ENCODE results near the gene RUNDC3A.
"Not testable (repeated sequence)": the region's sequence is repeated elsewhere in the genome, so short reads cannot be mapped to it uniquely, and the experiment has no call there.

RUNDC3A gene

DNA sequence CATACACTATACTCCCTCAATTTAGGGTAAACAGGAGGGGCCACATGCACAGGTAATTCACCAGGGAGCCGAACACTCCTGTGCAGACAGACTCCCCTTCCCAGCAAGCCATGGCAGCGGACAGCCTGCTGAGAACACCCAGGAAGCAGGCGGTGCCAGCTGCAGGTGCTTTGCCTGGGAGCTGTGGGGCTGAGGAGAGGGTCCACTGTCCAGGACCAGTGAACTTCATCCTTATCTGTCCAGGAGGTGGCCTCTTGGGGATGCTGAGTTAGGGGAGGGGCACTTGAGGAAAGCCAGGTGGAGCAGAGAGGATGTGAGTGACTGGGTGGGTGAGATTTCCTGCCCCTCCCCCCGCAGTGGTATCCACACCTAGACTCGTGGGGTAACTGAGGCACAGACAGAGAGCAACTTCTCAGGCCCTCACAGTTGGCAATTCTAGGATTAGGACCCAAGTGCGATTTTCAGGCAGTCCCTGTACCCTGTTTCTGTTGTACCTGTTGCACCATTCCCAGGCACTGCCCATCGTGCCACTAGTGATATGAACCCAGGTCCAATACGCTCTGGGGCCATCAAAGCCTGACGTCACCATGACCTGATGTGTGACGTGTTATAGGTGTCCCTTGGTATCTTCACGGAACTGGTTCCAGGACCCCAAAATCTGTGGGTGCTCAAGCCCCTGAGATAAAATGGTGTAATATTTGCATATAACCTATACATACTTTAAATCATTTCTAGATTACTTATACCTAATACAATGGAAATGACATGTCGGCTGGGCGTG, 37.9 kb downstream of the RUNDC3A start:
- no peak for DNase-seq

DNA sequence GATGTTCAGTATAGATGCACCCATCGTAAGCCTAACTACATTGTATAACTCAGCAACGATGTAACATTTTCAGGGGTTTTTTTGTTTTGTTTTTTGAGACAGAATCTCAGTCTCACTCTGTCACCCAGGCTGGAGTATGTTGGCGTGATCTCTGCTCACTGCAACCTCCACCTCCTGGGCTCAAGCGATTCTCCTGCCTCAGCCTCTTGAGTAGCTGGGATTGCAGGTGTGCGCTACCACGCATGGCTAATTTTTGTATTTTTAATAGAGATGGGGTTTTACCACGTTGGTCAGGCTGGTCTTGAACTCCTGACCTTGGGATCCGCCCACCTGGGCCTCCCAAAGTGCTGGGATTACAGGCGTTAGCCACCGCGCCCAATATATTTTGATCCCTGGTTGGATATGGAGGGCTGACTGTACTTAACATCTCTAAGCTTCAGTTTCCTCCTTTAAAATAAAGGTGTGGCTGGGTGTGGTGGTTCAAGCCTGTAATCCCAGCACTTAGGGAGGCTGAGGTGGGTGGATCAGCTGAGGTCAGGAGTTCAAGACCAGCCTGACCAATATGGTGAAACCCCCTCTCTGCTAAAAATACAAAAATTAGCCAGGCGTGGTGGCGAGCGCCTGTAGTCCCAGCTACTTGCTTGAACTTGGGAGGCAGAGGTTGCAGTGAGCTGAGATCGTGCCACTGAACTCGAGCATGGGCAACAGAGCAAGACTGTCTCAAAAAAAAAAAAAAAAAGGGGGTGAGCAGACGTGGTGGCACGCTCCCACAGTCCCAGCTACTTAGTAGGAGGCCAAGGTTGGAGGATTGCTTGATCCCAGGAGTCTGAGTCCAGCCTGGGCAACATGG, 39.0 kb downstream of the RUNDC3A start:
- not testable (repeated sequence) for DNase-seq

DNA sequence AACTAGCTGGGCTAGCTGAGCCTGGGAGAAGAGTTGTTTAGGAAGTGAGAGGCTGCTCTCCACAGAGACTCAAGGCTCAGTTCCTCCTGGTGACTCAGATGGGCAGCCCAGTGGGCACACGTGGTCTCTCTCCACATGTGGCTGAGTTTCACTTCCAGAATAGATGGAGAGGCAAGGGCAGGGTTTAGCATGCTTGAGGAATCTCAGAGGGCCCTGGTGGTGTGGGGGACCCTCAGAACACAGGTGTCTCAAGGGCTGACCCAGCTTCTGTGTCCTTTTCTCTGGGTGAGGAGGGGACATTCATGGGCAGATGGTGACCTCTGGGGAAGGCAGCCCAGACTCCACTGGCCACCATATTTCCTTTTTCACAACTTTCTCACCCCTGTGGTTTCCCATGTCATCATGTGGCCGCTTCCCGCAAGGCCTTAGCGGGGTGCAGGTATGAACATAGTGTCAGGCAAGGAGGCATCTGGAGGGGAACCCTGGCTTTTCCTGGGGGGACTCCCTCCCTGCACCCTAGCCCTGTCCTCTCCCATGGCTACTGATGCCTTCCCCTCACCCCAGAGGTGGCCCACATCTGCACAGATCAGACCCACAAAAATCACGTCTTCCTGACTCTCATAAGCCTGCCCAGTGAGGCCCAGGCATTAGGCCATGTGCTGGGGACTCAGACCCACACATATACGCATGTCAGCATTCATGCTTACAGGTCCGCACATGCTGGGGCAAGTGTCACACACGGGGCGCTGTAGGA, 40.0 kb downstream of the RUNDC3A start:
- no peak for DNase-seq

DNA sequence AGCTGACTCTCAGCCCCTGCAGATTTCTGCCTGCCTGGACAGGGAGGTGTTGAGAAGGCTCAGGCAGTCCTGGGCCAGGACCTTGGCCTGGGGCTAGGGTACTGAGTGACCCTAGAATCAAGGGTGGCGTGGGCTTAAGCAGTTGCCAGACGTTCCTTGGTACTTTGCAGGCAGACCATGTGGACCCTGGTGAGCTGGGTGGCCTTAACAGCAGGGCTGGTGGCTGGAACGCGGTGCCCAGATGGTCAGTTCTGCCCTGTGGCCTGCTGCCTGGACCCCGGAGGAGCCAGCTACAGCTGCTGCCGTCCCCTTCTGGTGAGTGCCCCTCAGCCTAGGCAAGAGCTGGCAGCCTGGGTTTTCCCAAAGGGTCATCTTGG, 40.6 kb downstream of the RUNDC3A start:
- DNase-seq = no peak

DNA sequence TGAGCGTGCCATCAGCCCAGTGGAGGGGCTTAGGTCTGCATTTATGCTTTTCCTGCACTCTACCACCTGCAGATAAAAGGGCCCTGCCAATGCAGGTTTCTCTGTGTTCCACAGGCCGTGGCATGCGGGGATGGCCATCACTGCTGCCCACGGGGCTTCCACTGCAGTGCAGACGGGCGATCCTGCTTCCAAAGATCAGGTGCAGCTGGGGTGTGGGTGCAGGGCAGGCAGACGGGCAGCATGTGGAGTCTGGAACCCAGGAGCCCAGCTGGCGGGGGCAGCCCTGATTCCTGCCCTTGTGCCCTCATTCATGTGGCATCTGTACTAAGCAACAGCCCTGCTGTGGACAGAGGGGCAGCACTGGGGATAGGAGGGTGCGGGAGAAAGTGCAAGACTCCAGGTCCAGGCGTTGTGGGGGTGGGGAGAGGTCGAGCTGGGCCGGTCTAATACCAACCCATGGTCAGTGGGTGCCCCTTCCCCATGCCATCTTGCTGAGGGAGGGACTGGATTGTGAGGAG, 41.2 kb downstream of the RUNDC3A start:
- DNase-seq = no peak

DNA sequence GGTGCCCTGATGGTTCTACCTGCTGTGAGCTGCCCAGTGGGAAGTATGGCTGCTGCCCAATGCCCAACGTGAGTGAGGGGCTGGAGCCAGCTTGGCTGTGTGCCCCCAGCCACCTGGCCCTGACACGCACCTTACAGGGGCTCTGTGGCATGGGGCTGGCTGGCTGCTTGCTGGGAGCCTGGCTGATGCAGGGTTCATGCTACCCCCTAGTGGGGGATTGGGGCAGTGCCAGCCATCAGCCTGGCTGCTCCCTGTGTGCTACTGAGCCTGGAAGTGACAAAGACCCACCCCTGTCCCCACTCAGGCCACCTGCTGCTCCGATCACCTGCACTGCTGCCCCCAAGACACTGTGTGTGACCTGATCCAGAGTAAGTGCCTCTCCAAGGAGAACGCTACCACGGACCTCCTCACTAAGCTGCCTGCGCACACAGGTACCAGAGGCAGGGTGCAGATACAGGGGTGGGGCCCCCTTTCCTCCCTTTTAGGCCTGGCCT, 42.4 kb downstream of the RUNDC3A start:
- DNase-seq = no peak

DNA sequence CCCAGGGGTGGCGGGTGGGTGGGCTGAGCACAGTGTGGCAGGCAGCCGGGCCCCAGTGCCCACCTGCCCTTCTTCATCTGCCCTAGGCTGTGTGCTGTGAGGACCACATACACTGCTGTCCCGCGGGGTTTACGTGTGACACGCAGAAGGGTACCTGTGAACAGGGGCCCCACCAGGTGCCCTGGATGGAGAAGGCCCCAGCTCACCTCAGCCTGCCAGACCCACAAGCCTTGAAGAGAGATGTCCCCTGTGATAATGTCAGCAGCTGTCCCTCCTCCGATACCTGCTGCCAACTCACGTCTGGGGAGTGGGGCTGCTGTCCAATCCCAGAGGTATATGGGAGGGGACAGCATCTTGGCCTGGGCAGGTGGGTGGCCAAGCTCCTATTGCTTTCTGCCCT, 43.1 kb downstream of the RUNDC3A start:
- DNase-seq = no peak

DNA sequence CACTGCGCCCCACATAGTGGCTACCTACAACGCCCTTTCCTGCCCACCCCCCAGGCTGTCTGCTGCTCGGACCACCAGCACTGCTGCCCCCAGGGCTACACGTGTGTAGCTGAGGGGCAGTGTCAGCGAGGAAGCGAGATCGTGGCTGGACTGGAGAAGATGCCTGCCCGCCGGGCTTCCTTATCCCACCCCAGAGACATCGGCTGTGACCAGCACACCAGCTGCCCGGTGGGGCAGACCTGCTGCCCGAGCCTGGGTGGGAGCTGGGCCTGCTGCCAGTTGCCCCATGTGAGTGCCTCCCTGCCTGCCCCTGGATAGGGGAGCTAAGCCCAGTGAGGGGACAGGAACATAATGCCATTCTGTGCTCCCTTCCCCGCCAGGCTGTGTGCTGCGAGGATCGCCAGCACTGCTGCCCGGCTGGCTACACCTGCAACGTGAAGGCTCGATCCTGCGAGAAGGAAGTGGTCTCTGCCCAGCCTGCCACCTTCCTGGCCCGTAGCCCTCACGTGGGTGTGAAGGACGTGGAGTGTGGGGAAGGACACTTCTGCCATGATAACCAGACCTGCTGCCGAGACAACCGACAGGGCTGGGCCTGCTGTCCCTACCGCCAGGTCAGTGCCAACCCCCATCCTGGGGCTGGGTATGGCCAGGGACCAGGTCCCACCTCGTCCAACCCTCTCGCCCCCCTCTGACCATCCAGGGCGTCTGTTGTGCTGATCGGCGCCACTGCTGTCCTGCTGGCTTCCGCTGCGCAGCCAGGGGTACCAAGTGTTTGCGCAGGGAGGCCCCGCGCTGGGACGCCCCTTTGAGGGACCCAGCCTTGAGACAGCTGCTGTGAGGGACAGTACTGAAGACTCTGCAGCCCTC, 43.8 kb downstream of the RUNDC3A start:
- no peak for DNase-seq

DNA sequence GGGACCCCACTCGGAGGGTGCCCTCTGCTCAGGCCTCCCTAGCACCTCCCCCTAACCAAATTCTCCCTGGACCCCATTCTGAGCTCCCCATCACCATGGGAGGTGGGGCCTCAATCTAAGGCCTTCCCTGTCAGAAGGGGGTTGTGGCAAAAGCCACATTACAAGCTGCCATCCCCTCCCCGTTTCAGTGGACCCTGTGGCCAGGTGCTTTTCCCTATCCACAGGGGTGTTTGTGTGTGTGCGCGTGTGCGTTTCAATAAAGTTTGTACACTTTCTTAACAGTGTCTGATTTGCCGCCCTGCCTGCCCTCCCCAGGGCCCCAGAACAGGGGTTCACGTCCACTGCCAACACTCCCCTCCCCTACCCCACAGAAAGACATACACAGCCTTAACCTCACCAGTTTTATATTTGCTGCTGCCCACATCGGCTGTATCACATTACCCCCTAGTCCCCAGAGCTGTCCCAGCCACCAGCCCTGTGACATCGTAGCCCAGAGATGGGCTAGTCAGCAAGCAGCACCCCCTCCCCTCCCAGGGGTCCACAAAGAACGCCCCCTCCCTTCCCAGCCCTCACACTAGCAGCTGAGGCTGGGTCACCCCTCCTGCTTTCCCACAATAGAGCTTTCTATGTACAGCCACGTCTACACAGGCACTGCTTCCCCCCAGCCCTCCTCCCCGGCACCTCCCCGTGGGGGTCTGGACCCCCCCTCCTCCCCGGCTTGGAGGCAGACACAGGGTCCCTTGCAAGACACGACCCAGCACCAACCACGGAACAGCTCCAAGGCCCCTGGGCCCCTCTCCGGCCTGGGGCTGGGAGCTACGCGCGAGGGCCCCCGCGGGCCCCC, 44.6 kb downstream of the RUNDC3A start:
- no peak for DNase-seq

DNA sequence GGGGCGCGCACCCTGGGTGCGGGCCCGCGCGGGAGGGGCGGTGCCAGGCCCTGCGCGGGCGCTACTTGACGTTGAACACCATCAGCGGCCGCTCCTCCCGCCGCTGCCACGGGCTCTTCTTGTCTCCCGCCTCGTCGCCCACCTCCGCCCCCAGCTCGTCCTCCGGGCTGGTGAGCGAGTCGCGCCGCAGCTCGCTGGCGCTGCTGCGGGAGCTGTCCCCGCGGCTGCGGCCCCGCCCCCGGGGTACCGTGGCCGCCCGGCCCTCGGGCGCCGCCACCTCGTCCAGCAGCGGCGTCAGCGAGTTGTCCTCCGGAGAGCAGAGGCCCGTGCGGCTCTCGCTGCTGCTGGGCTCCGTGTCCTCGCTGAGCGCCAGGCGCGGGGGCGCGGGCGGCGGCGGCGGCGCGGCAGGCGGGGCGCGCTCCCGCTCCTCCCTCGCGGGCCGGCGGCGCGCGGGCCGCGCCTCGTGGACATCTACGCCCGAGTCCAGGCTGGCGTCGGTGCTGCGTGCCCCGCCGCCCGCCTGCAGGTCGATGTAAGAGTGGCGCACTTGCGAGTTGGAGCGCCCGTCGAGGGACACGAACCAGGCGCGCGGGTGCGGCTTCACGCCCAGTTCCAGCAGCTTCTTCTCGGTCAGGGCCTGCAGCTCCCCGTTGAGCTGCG, 45.4 kb downstream of the RUNDC3A start:
- no peak for DNase-seq

DNA sequence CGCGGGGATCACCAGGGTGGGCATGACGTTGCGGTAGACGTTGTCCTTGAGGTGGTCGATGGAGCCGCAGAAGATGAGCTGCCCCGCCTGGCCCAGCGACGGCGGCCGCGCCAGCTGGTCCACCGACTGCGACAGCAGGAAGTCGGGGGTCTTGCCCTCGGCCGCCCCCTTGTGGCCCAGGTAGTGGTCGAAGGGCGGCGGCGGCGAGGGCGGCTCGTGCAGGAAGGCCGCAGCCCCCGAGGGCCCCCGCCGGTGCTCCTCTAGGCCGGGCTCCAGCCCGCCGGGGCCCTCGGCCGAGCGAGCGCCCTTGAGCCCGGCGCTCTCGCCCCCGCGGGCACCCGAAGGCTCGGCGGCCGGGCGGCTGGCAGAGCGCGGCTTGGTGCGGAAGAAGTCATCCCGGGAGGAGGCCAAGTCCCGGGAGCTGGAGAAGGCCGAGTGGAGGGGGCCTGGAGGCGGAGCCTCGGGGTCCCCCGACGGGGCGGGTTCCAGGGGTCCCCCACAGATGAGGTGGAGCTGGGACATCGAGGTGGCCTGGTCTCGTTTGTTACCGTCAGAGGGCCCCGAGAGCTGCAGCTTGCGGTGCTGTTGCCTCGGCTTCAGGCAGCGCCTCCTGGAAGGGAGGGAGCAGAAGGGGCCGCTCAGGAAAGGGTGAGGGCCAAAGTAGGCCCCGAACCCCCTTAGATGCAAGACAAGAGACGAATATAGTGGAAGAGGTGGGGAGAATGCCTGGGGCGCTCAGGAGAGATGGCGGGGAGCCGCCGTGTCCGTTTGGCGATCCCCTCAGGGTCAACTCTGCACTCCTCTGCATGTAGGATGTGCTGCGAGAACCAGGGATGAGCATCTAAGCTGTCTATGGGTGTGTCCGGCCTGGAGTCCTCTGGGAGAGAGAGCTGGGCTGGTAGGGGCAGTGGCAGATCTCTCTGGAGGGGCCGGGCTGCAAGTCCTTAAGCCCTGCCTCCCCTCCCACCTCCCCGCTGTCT, 46.5 kb downstream of the RUNDC3A start:
- DNase-seq = no peak

DNA sequence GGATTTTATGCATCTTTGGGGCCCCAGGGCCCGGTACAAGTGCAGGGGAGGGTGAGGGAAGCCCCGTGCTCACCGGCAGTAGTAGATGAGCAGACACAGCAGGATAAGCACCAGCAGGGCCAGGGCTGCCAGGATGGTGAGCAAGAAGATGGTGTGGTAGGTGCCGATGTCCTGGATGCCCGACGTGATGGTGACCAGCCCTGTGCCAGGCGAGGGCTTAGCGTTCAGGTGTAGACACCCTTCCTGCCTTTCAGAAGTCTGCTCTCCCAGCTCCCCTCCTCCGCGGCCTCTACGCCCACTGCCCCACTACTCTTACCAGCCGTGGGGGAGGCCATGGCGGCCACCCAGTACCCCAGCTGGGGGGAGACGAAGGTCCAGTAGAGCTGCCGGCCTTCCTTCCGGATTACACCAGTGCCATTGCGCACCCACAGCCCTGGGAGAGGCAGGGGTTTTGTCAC, 47.3 kb downstream of the RUNDC3A start:
- no peak for DNase-seq

DNA sequence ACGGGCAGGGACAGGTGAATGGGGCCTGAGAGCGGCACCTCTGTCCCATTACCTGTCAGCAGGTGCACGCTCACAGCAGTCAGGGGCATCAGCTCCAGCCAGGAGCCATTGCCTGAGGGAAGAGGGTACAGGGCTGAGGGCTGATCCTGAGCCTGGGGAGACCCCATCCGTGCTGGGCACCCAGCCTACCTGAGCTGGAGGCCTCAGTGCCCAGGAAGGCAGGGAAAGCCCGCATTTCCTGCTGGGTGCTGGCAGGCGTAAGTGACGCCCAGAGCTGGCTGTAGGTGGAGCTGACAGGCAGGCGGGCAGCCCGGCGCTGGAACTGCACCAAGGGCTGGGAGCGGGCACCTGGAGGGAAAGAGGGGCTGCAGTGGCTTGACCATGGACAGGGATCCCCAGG, 47.8 kb downstream of the RUNDC3A start:
- DNase-seq = no peak

DNA sequence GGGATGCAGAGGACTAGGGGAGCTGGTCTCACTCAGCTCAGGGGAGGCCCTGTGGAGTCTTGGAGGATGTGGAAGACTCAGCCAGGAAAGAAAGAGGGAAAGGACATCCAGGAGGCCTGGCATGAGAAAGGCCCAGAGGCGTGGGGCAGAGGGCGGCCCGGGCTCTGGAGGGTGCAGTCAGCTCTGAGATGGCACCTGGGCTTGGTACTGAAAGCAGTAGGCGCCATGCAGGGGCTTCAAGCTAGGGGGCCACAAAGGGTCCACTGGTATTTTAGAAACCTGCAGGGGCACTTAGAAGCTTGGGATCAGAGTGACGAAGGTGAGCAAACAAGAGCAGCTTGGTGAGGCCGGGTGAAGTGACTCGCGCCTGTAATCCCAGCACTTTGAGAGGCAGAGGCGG, 49.7 kb downstream of the RUNDC3A start:
- no peak for DNase-seq

DNA sequence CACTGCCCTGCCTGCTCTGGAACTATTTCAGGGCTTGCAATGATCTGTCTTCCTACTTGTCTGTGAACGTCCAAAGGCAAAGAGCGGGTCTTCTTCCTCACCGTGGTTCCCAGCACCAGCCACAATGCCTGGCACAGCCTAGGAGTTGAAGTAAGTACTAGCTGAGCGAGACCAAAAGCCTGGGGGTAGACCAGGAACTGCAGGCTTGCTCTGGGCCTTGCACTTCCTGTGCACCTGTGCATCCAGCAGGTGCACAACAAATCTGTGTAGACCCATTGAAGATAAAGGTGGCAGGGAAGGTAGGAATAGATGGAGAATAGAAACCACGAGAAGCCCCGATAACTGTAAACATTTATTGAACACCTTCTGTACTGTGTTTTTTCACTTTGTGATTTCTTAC, 50.6 kb downstream of the RUNDC3A start:
- DNase-seq = no peak

DNA sequence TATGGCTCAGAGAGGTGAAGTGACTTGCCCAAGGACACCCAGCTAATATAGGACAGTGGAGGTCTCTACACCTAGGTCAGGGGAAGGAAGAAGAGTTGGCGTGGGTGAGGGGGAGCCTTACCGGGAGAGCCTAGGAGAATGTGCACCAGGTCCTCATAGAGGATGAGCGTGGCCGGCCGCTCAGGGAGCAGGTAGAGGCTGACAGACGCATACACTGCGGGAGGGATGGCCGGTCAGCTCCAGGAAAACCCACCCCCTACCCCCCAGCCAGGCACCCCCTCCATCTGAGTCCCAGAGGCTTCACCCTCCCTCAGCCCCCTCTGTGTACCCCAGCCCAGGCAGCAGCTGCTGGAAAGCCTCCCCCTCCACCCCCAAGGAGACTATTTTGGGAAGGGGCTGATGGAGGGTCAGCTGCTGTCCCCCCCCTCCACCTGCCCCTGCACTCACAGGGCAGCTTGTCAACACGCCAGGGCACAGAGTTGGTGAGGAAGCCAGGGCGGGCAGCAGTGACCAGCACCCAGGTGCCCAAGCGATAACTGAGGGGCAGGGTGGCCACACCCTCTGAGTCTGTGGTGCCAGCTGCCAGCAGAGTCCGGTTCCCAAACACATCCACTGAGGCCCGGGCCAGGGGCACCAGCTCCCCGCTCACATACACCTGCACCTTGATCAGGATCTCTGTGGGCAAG, 51.2 kb downstream of the RUNDC3A start:
- DNase-seq = no peak

DNA sequence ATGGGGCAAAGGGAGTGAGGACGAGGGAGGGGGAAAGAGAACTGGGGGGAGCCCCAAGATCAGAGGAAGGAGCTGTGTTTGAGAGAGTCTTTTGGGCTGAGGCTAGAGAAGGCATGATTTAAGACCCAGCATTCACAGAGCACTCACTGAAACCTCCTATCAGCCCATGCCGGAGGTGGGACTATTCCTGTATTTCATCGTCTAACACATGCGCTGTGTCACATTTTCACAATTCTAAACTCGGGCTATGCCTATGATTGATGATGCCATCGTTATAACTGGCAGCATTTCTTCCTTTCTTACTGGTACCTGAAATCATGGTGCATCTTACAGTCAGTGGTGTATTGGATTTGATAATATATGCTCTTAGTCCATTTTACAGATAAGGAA, 51.7 kb downstream of the RUNDC3A start:
- no peak for DNase-seq

DNA sequence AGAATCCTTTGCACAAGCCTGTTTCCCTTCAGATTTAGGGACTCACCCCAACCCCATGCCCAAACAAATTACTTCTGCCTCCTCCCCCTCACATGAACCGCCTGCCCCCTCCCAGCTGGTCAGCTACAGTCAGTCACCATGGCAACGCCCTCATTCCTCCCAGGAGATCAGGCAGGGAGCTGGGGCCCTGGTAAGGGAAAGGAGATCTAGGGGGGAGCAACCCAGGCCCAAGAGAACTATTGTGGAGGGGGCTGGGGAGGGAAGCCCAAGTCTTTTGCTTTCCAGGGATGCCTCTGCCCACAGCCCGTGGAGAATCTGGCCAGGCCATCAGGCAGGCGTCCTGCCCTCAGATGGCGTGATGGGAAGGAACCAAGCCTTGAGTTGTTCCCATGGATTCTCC, 52.4 kb downstream of the RUNDC3A start:
- no peak for DNase-seq
